ENCODE data around the gene TACC3.

TACC3 gene

GRCh38 chr4:1705732-1706131 lies 15.6 kb upstream of the TACC3 start:
- no peak for DNase-seq

- no peak for DNase-seq
Measured at GRCh38 chr4:1706358-1706757, 15.0 kb upstream of the TACC3 start.

- no peak for DNase-seq
Measured at GRCh38 chr4:1708581-1708980, 12.7 kb upstream of the TACC3 start.

- DNase-seq: no peak
Measured at GRCh38 chr4:1711055-1711570, 10.2 kb upstream of the TACC3 start.

GRCh38 chr4:1711571-1712215 lies 9.6 kb upstream of the TACC3 start:
- peak in 1 of 2 experiments; percentile 27 for DNase-seq

GRCh38 chr4:1712216-1713002 lies 8.9 kb upstream of the TACC3 start, which contains the start of gene SLBP:
SLBP (minus strand) TSS chr4:1712319; CDS start chr4:1712188, 131 bp downstream.
- DNase-seq: peak; percentile 89 to 92

- DNase-seq: no peak
Measured at GRCh38 chr4:1713003-1713851, 8.1 kb upstream of the TACC3 start.

GRCh38 chr4:1714303-1715001 lies 6.9 kb upstream of the TACC3 start:
- DNase-seq: no peak

GRCh38 chr4:1715002-1715758 lies 6.1 kb upstream of the TACC3 start:
- DNase-seq: no peak

GRCh38 chr4:1716065-1716945 lies 5.0 kb upstream of the TACC3 start:
- no peak for DNase-seq

- no peak for DNase-seq
Measured at GRCh38 chr4:1717129-1718094, 3.9 kb upstream of the TACC3 start.

GRCh38 chr4:1718095-1718850 lies 3.0 kb upstream of the TACC3 start:
- no peak for DNase-seq

- no peak for DNase-seq
Measured at GRCh38 chr4:1720163-1720983, 948 bp upstream of the TACC3 start.

GRCh38 chr4:1721666-1722550 lies 587 bp downstream of the TACC3 start:
- DNase-seq: peak in 1 of 2 experiments; percentile 16

GRCh38 chr4:1722551-1723118 lies 1.3 kb downstream of the TACC3 start:
- DNase-seq: peak in 1 of 2 experiments; percentile 28

GRCh38 chr4:1723131-1723801 lies 1.9 kb downstream of the TACC3 start:
- DNase-seq: no peak

Data from SW 1271 (cell line).